ENCODE data around the gene AMN. TPM values are rescaled to one million over a fixed set of nuclear protein-coding genes. Genes with fewer than 3 reads are reported as not detected.

The AMN gene
- total RNA-seq, 5 donors from 2014 or later (not counting 1 experiment from before 2014, with no cell fraction given): 5.2 to 15.0 (median 8.4) TPM

GRCh38 chr14:102909462-102909861 lies 13.0 kb upstream of the AMN start:
- no peaks in the 10 kb centered on the region for H3K27me3 Mint-ChIP-seq
- no peak overlapping the region for H3K4me3 Mint-ChIP-seq
- H3K27ac Mint-ChIP-seq: no peak overlapping the region
- Histone ChIP-seq H3K36me3 (ENCODE audit: control insufficient read depth in 2 of 2, extremely low read depth in 1 of 2, insufficient read depth in 1 of 2, low read length in 1 of 2) (peaks cover 24 to 32% of the 10 kb centered on the region in 2 donors), H3K4me1 (ENCODE audit: control insufficient read depth in 1 of 2, extremely low read depth in 1 of 2, insufficient read depth in 2 of 2, low read length in 2 of 2) (no peaks in the 10 kb centered on the region), H3K4me3 (ENCODE audit: control insufficient read depth in 1 of 2, extremely low read depth in 1 of 2, low read length in 1 of 2) (no peak overlapping the region), H3K9me3 (no peaks in the 10 kb centered on the region), H3K27ac (ENCODE audit: low read length) (no peak overlapping the region), H3K27me3 (replicated peaks in 1 of 2; ENCODE audit: control insufficient read depth in 2 of 2, extremely low read depth in 1 of 2, insufficient read depth in 2 of 2, low read length in 1 of 2) (no peaks in the 10 kb centered on the region)
- ChIA-PET CTCF (no interaction called here), POLR2A (no interaction called here)
- no peaks in the 10 kb centered on the region for H3K4me1 Mint-ChIP-seq
- H3K36me3 Mint-ChIP-seq: peaks cover 27% of the 10 kb centered on the region
- WGBS (ENCODE audit: insufficient coverage): 88% methylated on average over 10 of the region's 10 CpGs
- DNase-seq (no peak), ATAC-seq (replicated peaks in 1 of 4) (no peak)
- no peaks in the 10 kb centered on the region for H3K9me3 Mint-ChIP-seq

DNA sequence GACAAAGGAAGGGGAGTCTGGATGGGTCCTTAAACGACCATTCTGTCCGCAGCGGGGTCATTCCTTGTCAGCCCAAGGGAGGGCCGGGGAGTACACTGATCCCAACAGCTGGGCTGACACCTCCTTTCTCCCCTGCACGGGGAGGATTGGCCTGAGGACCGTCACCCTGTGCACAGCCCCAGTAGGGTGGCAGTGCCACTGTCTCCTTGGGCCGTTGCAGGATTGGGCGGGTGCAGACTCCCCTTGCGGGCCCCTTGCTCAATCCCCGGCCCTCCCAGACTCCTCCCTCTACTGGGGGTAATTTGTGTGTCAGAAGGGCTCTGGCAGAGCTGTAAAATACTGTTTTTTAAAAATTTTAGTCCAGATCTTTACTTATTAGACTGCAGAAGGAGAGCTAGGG lies 12.6 kb upstream of the AMN start:
- H3K27ac Mint-ChIP-seq: no peak overlapping the region
- POLR2A ChIA-PET: no interaction called here

GRCh38 chr14:102910442-102910841 lies 12.0 kb upstream of the AMN start:
- ATAC-seq (replicated peaks in 1 of 4) (no peak), DNase-seq (no peak)
- Mint-ChIP-seq H3K27ac (no peak overlapping the region), H3K36me3 (peaks cover 22% of the 10 kb centered on the region), H3K27me3 (no peaks in the 10 kb centered on the region), H3K4me3 (no peak overlapping the region), H3K4me1 (no peaks in the 10 kb centered on the region), H3K9me3 (no peaks in the 10 kb centered on the region)
- peaks cover 24 to 25% of the 10 kb centered on the region in 2 donors for H3K36me3 ChIP-seq (ENCODE audit: control insufficient read depth in 2 of 2, extremely low read depth in 1 of 2, insufficient read depth in 1 of 2, low read length in 1 of 2)
- no peaks in the 10 kb centered on the region for H3K27me3 ChIP-seq (replicated peaks in 1 of 2; ENCODE audit: control insufficient read depth in 2 of 2, extremely low read depth in 1 of 2, insufficient read depth in 2 of 2, low read length in 1 of 2)
- H3K27ac ChIP-seq (ENCODE audit: low read length): no peak overlapping the region
- ChIA-PET POLR2A (no interaction called here), CTCF (no interaction called here)
- 93% methylated on average over 18 of the region's 21 CpGs for WGBS (ENCODE audit: insufficient coverage)
- H3K4me1 ChIP-seq (ENCODE audit: control insufficient read depth in 1 of 2, extremely low read depth in 1 of 2, insufficient read depth in 2 of 2, low read length in 2 of 2): no peaks in the 10 kb centered on the region
- no peaks in the 10 kb centered on the region for H3K9me3 ChIP-seq
- H3K4me3 ChIP-seq (ENCODE audit: control insufficient read depth in 1 of 2, extremely low read depth in 1 of 2, low read length in 1 of 2): no peak overlapping the region

More for the DNA sequence above, 12.6 kb upstream of the AMN start:
- Histone ChIP-seq H3K4me3 (ENCODE audit: control insufficient read depth in 1 of 2, extremely low read depth in 1 of 2, low read length in 1 of 2) (no peak overlapping the region), H3K27me3 (replicated peaks in 1 of 2; ENCODE audit: control insufficient read depth in 2 of 2, extremely low read depth in 1 of 2, insufficient read depth in 2 of 2, low read length in 1 of 2) (no peaks in the 10 kb centered on the region), H3K4me1 (ENCODE audit: control insufficient read depth in 1 of 2, extremely low read depth in 1 of 2, insufficient read depth in 2 of 2, low read length in 2 of 2) (no peaks in the 10 kb centered on the region), H3K9me3 (no peaks in the 10 kb centered on the region), H3K27ac (ENCODE audit: low read length) (no peak overlapping the region), H3K36me3 (ENCODE audit: control insufficient read depth in 2 of 2, extremely low read depth in 1 of 2, insufficient read depth in 1 of 2, low read length in 1 of 2) (peaks cover 26 to 31% of the 10 kb centered on the region in 2 donors)
- ATAC-seq (replicated peaks in 1 of 4): no peak
- Mint-ChIP-seq H3K4me3 (no peak overlapping the region), H3K36me3 (peaks cover 27% of the 10 kb centered on the region), H3K4me1 (no peaks in the 10 kb centered on the region), H3K9me3 (no peaks in the 10 kb centered on the region), H3K27me3 (no peaks in the 10 kb centered on the region)
- no peak for DNase-seq
- CTCF ChIA-PET: no interaction called here
- 97% methylated on average over 6 of the region's 10 CpGs for WGBS (ENCODE audit: insufficient coverage)

DNA sequence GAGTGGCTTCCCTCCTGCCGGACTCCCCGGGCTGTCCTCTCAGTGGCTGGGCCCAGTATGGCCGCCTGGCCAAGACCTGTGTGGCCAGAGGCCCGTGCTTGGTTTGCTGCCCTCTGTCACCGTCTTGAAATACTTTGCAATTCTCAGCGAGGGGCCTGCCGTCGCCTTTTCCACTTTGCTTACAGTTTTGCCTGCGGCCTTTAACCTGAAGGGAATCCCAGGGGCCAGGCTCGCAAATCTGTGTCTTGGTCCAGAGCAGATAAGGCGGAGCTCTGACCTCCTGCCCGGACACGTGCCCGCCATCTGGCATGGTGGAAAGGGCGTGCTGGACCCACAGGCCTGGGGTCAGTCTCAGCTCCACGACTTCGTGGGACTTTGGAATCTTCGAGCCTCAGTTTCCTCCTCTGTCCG lies 10.9 kb upstream of the AMN start:
- CTCF ChIA-PET: no interaction called here
- DNase-seq: no peak
- no peak overlapping the region for H3K27ac ChIP-seq (ENCODE audit: low read length)
- peaks cover 0 to 2% (median 0%) of the 10 kb centered on the region in 3 donors for H3K4me1 Mint-ChIP-seq
- POLR2A ChIA-PET: no interaction called here
- H3K9me3 ChIP-seq: no peaks in the 10 kb centered on the region
- H3K9me3 Mint-ChIP-seq: no peaks in the 10 kb centered on the region
- ATAC-seq (replicated peaks in 1 of 4): no peak
- H3K4me1 ChIP-seq (ENCODE audit: control insufficient read depth in 1 of 2, extremely low read depth in 1 of 2, insufficient read depth in 2 of 2, low read length in 2 of 2): no peaks in the 10 kb centered on the region
- no peak overlapping the region for H3K4me3 ChIP-seq (ENCODE audit: control insufficient read depth in 1 of 2, extremely low read depth in 1 of 2, low read length in 1 of 2)
- 97% methylated on average over 18 of the region's 19 CpGs for WGBS (ENCODE audit: insufficient coverage)
- no peaks in the 10 kb centered on the region for H3K27me3 Mint-ChIP-seq
- H3K36me3 Mint-ChIP-seq: peaks cover 15% of the 10 kb centered on the region
- H3K27me3 ChIP-seq (replicated peaks in 1 of 2; ENCODE audit: control insufficient read depth in 2 of 2, extremely low read depth in 1 of 2, insufficient read depth in 2 of 2, low read length in 1 of 2): no peaks in the 10 kb centered on the region
- no peak overlapping the region for H3K27ac Mint-ChIP-seq
- no peak overlapping the region for H3K4me3 Mint-ChIP-seq
- peaks cover 20% of the 10 kb centered on the region in 2 donors for H3K36me3 ChIP-seq (ENCODE audit: control insufficient read depth in 2 of 2, extremely low read depth in 1 of 2, insufficient read depth in 1 of 2, low read length in 1 of 2)

GRCh38 chr14:102911991-102912761 lies 10.3 kb upstream of the AMN start:
- Mint-ChIP-seq H3K36me3 (peaks cover 12% of the 10 kb centered on the region), H3K4me1 (peaks cover 0 to 3% (median 0%) of the 10 kb centered on the region in 3 donors), H3K4me3 (no peak overlapping the region), H3K27ac (no peak overlapping the region), H3K27me3 (no peaks in the 10 kb centered on the region), H3K9me3 (no peaks in the 10 kb centered on the region)
- peaks cover 0 to 1% of the 10 kb centered on the region in 2 experiments for H3K4me1 ChIP-seq (ENCODE audit: control insufficient read depth in 1 of 2, extremely low read depth in 1 of 2, insufficient read depth in 2 of 2, low read length in 2 of 2)
- no peak overlapping the region for H3K4me3 ChIP-seq (ENCODE audit: control insufficient read depth in 1 of 2, extremely low read depth in 1 of 2, low read length in 1 of 2)
- no peak overlapping the region for H3K27ac ChIP-seq (ENCODE audit: low read length)
- no peaks in the 10 kb centered on the region for H3K9me3 ChIP-seq
- DNase-seq: no peak
- ChIA-PET CTCF (no interaction called here), POLR2A (interaction anchor here in 1 of 2 donors (0.7 kb wide), 1 partner anchor 131 kb away, joined by 4 read pairs; no protein-coding TSS in a partner anchor)
- H3K27me3 ChIP-seq (replicated peaks in 1 of 2; ENCODE audit: control insufficient read depth in 2 of 2, extremely low read depth in 1 of 2, insufficient read depth in 2 of 2, low read length in 1 of 2): no peaks in the 10 kb centered on the region
- no peak for ATAC-seq (replicated peaks in 1 of 4)
- WGBS (ENCODE audit: insufficient coverage): 92% methylated on average over 18 of the region's 21 CpGs
- peaks cover 13 to 14% of the 10 kb centered on the region in 2 donors for H3K36me3 ChIP-seq (ENCODE audit: control insufficient read depth in 2 of 2, extremely low read depth in 1 of 2, insufficient read depth in 1 of 2, low read length in 1 of 2)

DNA sequence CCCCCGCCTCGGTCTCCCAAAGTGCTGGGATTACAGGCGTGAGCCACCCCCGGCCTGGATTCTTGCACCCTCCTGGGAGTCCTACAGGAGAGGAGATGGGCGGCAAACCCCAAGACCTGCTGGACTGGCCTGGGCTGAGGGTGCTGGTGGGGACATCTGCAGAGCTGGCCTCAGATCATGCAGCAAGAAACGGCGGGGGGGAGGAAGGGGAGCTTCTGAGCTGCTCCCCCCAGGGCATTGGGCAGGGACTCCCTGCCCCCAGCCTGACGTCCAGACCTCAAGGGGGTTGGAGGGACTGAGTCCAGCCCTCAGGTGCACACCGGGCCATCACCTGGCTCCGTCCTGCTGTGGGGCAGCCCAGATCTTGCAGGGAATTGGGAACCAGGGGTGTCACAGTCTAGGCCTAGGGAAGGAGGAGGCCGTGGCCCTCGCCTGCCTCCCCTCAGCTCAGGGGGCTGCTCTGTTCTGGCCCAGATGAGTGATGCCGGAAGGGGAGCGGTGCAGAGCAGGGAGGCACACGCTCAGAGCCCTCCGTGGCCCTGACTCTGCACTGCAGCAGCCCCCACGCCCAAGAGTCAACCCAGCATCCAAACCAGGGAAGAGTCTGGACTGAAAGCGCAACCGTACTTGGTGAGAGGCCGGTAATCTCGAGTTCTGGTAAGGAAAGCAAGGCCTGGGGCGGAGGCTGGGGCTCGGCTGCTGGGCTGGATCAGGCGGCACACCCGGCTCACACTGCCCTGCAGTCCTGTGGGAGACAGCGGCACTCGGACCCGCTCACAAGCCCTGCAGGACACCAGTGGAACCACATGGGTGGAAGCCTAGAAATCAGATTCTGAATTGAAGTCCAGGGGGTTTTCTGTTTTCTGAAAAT lies 8.9 kb upstream of the AMN start:
- 96% methylated on average over 28 of the region's 28 CpGs for WGBS (ENCODE audit: insufficient coverage)
- CTCF ChIA-PET: interaction anchor here in 1 of 2 donors (0.6 kb wide), 1 partner anchor 107 kb away, joined by 3 read pairs; no protein-coding TSS in a partner anchor
- H3K9me3 ChIP-seq: no peaks in the 10 kb centered on the region
- Mint-ChIP-seq H3K4me1 (peaks cover 0 to 5% (median 0%) of the 10 kb centered on the region in 3 donors), H3K4me3 (no peak overlapping the region), H3K27ac (no peak overlapping the region), H3K27me3 (no peaks in the 10 kb centered on the region), H3K36me3 (peaks cover 6% of the 10 kb centered on the region), H3K9me3 (no peaks in the 10 kb centered on the region)
- H3K4me1 ChIP-seq (ENCODE audit: control insufficient read depth in 1 of 2, extremely low read depth in 1 of 2, insufficient read depth in 2 of 2, low read length in 2 of 2): peaks cover 0 to 11% of the 10 kb centered on the region in 2 experiments
- POLR2A ChIA-PET: no interaction called here
- no peaks in the 10 kb centered on the region for H3K27me3 ChIP-seq (replicated peaks in 1 of 2; ENCODE audit: control insufficient read depth in 2 of 2, extremely low read depth in 1 of 2, insufficient read depth in 2 of 2, low read length in 1 of 2)
- DNase-seq (no peak), ATAC-seq (replicated peaks in 1 of 4) (no peak)
- no peak overlapping the region for H3K27ac ChIP-seq (ENCODE audit: low read length)
- peaks cover 5 to 11% of the 10 kb centered on the region in 2 donors for H3K36me3 ChIP-seq (ENCODE audit: control insufficient read depth in 2 of 2, extremely low read depth in 1 of 2, insufficient read depth in 1 of 2, low read length in 1 of 2)
- H3K4me3 ChIP-seq (ENCODE audit: control insufficient read depth in 1 of 2, extremely low read depth in 1 of 2, low read length in 1 of 2): no peak overlapping the region

Data from T-cell (primary cell).